ENCODE measurements around the gene FAM20A.

DNA sequence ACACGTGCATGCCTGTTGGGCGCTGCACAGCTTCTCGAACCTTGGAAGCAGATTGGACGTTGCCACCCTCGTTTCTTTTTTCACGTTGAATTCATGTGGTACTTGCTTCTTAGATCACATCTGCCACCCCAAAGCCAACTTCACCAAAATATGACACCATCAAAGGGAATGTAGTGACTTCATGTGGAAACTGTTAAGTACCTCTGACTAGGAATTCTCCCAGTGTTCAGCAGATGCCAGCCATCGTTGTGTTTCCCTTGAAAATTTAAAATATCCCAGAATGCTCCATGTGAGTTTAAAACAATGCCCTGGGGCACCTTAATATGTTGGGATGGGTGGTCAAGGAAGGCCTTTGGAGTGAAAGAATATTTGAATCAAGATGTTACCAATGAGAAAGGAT is 22.6 kb upstream of the FAM20A start:
- no peak for TF ChIP-seq CTCF (IDR thresholded peaks at IDR 0.05; ENCODE audit: borderline replicate concordance, extremely low read depth, low read length, poor library complexity, severe bottlenecking)
- no peak for TF ChIP-seq EZH2 (IDR thresholded peaks at IDR 0.05; ENCODE audit: borderline replicate concordance, low read depth, low read length, severe bottlenecking)

Data from DND-41 (cell line).